Measurements from ENCODE around the gene ADAM33. TPM values are rescaled to one million over a fixed set of nuclear protein-coding genes. Genes with fewer than 3 reads are reported as not detected.

The ADAM33 gene
- total RNA-seq, 2 experiments from 2014 or later = not detected

DNA sequence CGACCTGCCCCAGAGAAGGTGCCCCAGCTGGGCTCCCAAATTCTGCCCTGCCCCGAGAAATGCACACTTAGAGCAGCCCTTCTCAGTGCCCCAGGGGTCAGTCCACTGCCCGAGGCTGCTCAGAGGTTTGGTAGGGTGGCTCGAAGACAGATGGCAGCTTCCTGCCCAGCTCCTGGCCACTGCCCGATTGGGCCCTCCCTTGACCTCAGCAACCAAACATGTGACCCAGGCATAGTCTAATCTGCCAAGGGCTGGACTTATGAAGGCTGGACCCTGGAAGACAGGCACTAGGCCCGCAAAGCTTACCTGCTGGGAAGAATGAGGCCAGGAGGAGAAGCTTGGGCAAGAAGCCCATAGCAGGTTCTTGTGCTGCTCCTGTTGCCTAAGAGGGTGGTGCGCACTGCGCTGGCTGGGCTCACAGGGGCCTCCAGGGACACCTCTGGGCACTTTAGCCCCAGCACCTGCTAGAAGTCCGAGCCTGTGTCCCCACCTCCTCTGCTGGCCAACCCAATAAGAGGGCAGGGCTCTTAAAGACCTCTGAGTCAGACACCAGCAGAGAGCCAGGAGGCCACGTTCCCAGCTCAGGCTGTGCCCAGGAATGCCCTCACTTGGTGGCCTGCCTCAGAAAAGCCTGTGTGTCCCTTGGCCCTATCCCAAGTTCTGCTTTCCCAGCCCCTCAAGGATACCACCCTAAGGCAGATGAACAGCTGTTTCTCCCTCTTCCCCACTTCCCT is 25.1 kb upstream of the ADAM33 start:
- DNase-seq = no peak
- ChIA-PET POLR2A (no interaction called here), CTCF (interaction anchor here (0.5 to 2.9 kb wide), 7 partner anchors 7 to 483 kb away, joined by 3 to 12 read pairs (median 5); no protein-coding TSS in a partner anchor)
- Mint-ChIP-seq H3K4me3 (no peak overlapping the region), H3K27ac (no peak overlapping the region), H3K27me3 (peaks cover 3% of the 10 kb centered on the region), H3K36me3 (ENCODE audit: low read depth) (no peaks in the 10 kb centered on the region), H3K4me1 (no peaks in the 10 kb centered on the region), H3K9me3 (ENCODE audit: low read depth) (no peaks in the 10 kb centered on the region)
- intact Hi-C loops (cut with DNase I, micrococcal nuclease) = no loop called here
- ATAC-seq = no peak

DNA sequence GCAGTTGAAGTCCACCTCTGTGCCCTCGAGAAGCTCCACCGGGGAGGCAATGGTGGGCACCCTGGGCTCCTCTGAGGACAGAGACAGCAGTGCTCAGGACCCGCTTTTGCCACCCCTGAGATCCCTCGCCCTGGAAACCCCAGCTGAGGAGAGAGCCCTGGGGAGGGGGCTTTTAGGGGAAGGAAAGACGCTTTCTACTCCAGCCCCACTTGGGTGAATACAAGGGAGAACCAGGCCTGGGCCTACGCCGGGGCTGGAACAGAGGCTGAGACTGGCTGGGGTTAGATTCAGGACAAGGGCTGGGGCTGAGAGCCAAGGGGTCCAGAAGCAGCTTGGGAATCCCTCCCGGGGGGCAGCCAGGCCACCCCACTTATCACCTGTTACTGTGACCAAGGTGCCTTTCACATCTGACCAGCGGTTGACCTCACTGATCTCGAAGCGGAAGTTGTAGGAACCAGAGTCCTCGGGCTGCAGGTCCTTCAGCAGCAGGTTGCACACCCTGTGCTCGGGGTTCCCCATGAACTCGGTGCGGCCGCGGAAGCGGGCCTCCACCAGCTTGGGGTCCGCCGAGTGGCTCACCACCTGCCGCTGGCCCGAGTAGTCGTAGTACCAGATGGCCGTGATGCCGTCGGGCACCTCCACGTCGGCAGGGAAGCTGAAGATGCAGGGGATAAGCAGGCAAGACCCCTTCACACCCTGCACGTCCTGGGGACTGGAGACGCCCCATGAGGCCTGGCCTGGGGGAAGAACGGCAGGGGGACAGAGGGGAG is 24.3 kb upstream of the ADAM33 start:
- CTCF ChIA-PET = interaction anchor here (1.0 to 2.9 kb wide), 2 partner anchors 30 kb away, joined by 5 to 12 read pairs; no protein-coding TSS in a partner anchor
- H3K27ac Mint-ChIP-seq = no peak overlapping the region

DNA sequence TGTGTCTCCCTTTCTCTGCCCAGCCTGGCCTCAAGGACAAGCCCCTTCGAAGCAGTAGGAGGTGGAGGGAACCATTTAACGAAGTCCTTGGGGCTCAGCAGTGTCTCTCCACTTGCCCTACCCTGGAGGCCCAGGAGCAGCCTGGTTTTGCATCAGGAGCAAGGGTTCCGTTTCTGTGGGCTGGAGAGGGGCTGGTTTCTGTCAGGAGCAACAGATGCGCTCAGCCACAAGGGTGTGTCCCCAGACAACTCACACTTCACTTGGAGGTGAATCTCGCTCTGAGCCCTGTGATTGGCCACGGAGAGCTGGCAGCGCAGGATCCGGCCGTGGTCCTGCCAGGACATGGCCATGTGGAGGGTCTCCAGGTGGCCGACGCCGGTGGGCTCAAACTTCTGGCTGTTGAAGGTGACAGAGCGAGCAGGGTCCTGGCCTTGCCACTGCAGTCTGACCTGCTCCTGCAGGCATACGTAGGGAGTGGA is 23.7 kb upstream of the ADAM33 start:
- POLR2A ChIA-PET = no interaction called here
- no peak for ATAC-seq
- no peak overlapping the region for H3K4me3 Mint-ChIP-seq
- intact Hi-C loops (cut with DNase I, micrococcal nuclease) = no loop called here
- H3K36me3 Mint-ChIP-seq (ENCODE audit: low read depth) = no peaks in the 10 kb centered on the region
- H3K27ac Mint-ChIP-seq = no peak overlapping the region
- H3K4me1 Mint-ChIP-seq = no peaks in the 10 kb centered on the region
- CTCF ChIA-PET = interaction anchor here (1.0 kb wide), 1 partner anchor 29 kb away, joined by 5 read pairs; no protein-coding TSS in a partner anchor
- no peaks in the 10 kb centered on the region for H3K9me3 Mint-ChIP-seq (ENCODE audit: low read depth)
- peaks cover 3% of the 10 kb centered on the region for H3K27me3 Mint-ChIP-seq
- no peak for DNase-seq

More for the DNA sequence above, 24.3 kb upstream of the ADAM33 start:
- no peaks in the 10 kb centered on the region for H3K4me1 Mint-ChIP-seq
- POLR2A ChIA-PET = no interaction called here
- no peaks in the 10 kb centered on the region for H3K36me3 Mint-ChIP-seq (ENCODE audit: low read depth)
- DNase-seq = no peak
- H3K27me3 Mint-ChIP-seq = peaks cover 3% of the 10 kb centered on the region
- no peaks in the 10 kb centered on the region for H3K9me3 Mint-ChIP-seq (ENCODE audit: low read depth)
- no peak for ATAC-seq
- no peak overlapping the region for H3K4me3 Mint-ChIP-seq
- intact Hi-C loops (cut with DNase I, micrococcal nuclease) = no loop called here

DNA sequence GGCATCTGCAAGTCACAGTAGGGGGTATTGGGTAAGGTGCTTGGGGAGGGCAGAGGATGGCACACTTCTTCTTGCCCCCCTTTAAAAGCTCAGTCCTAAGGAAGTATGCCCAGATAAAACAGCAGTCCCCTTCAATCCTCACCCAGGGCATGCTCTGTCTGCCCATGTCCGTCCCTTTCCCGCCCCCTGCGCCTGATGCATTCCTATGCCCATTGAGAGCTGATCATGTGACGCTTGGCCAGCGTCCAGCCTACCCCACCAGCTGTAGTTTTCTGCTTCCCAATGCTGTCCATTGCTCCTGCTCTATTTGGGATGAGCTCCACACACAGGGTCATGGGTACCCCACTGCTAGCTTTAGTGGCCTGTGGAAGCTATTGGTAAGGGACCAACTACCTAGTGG is 22.3 kb upstream of the ADAM33 start:
- intact Hi-C loops (cut with DNase I, micrococcal nuclease) = no loop called here
- no peak overlapping the region for H3K27ac Mint-ChIP-seq
- H3K36me3 Mint-ChIP-seq (ENCODE audit: low read depth) = no peaks in the 10 kb centered on the region
- CTCF ChIA-PET = interaction anchor here (0.7 to 1.2 kb wide), 2 partner anchors 14 to 27 kb away, joined by 3 to 4 read pairs; no protein-coding TSS in a partner anchor
- ATAC-seq (no peak), DNase-seq (no peak)
- no peaks in the 10 kb centered on the region for H3K9me3 Mint-ChIP-seq (ENCODE audit: low read depth)
- no peak overlapping the region for H3K4me3 Mint-ChIP-seq
- POLR2A ChIA-PET = no interaction called here
- H3K27me3 Mint-ChIP-seq = peaks cover 3% of the 10 kb centered on the region
- H3K4me1 Mint-ChIP-seq = no peaks in the 10 kb centered on the region

DNA sequence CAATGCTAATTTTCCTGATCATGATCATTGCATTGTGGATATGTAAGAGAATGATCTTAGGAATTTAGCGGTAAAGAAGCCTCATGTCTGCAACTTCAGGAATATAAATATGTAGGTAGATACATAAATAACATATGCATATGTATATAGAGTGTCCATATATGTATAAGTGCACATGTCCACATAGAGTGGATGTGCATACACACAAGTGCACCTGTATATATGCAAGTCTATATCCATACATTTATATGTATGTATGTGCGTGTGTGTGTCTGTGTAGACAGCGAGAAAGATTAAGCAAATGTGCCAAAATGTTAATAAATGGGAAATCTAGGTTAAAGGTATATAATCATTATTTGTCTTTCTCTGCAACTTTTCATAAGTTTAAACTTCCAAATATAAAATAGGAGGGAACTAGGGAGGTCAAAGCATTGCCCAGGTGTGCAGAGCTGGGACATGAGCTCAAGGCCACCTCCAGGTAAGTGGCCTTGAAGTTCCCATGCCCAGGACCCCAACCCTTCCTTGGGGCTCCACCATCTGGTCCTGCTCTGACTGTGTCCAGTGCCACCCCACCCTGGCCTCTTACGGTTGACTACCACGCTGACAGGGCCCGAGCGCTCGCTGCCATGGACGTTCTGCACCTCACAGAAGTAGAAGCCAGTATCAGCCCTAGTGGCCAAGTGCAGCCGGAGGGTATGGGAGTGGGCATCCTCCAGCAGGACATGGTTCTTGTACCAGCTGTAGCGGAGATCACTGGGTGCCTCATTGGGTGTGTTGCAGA is 21.0 kb upstream of the ADAM33 start:
- intact Hi-C loops (cut with DNase I, micrococcal nuclease) = no loop called here
- ChIA-PET POLR2A (no interaction called here), CTCF (no interaction called here)
- no peak overlapping the region for H3K4me3 Mint-ChIP-seq
- H3K27ac Mint-ChIP-seq = no peak overlapping the region
- peaks cover 3% of the 10 kb centered on the region for H3K27me3 Mint-ChIP-seq
- DNase-seq (no peak), ATAC-seq (no peak)
- no peaks in the 10 kb centered on the region for H3K36me3 Mint-ChIP-seq (ENCODE audit: low read depth)
- no peaks in the 10 kb centered on the region for H3K4me1 Mint-ChIP-seq
- H3K9me3 Mint-ChIP-seq (ENCODE audit: low read depth) = no peaks in the 10 kb centered on the region

DNA sequence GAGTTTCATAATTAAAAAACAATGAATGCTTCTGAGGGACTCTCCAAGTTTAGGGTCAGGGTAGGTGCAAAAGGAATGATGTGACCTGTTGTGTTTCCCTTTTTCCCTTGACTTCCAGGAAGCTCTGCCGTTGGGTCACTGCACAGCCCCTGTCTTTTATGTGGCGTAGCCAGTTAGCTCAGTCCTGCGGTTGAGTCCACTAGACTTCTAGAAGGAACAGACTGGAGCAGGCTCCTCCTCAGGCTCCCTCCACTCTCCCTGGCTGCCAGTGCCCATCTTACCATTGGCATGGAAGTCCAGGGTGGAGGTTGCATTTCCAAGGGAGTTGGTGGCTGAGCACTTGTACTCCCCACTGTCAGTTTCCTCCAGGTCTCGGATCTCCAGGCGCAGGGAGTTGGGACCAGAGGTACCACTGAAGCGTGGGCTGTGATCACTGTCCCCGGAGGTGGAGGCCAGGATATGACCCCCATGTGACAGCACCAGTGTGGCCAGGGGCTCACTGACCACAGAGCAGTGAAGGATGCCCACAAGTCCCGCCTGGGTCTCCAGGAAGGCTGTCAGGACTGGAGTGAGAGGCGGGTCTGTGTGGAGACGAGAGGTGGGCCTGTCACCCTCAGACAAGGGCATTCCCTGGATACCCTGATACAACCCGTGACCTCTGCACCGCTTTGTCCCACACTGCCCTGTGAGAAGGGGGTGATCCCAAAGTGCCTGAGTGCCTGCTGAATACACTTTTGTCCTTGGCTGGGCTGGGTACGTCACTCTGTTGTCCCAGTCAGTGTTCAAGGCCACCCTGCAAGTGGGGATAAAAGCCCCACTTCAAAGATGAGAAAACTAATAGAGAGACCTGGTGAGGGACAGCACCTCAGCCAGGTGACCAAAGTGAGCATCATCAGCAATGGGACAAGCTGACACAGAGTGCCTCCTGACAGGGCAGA is 19.5 kb upstream of the ADAM33 start:
- DNase-seq (no peak), ATAC-seq (no peak)
- Mint-ChIP-seq H3K27me3 (peaks cover 3% of the 10 kb centered on the region), H3K9me3 (ENCODE audit: low read depth) (no peaks in the 10 kb centered on the region), H3K4me3 (no peak overlapping the region), H3K27ac (no peak overlapping the region), H3K4me1 (no peaks in the 10 kb centered on the region), H3K36me3 (ENCODE audit: low read depth) (no peaks in the 10 kb centered on the region)
- ChIA-PET CTCF (interaction anchor here (0.6 to 1.2 kb wide), 2 partner anchors 25 to 468 kb away, joined by 3 read pairs; no protein-coding TSS in a partner anchor), POLR2A (no interaction called here)
- intact Hi-C loops (cut with DNase I, micrococcal nuclease) = no loop called here

DNA sequence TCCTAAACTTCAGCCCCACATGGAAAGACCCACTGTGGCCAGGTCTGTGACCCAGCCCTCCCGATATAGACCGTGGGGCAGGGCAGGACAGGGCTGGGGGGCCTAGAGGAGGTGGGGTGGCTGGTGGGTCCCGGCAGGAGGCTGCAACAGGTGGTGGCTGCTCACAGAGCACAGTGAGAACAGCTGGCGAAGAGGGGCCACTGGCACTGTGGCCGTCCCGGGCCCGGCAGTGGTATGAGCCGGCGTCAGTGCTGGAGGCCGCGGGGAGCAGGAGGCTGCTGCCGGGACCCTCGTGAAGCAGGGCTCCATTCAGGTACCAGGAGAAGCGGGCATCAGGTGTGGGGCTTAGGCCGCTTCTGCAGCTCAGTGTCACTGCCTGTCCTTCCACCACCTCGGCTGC is 17.2 kb upstream of the ADAM33 start:
- DNase-seq = no peak
- ChIA-PET CTCF (interaction anchor here (0.8 to 1.7 kb wide), 4 partner anchors 9 to 231 kb away, joined by 3 to 6 read pairs (median 3); no protein-coding TSS in a partner anchor), POLR2A (interaction anchor here (0.5 kb wide), 1 partner anchor 58 kb away, joined by 16 read pairs; no protein-coding TSS in a partner anchor)
- Mint-ChIP-seq H3K4me1 (no peaks in the 10 kb centered on the region), H3K4me3 (no peak overlapping the region), H3K9me3 (ENCODE audit: low read depth) (no peaks in the 10 kb centered on the region), H3K27me3 (peaks cover 3% of the 10 kb centered on the region), H3K36me3 (ENCODE audit: low read depth) (no peaks in the 10 kb centered on the region), H3K27ac (no peak overlapping the region)
- no peak for ATAC-seq
- intact Hi-C loops (cut with DNase I, micrococcal nuclease) = no loop called here

DNA sequence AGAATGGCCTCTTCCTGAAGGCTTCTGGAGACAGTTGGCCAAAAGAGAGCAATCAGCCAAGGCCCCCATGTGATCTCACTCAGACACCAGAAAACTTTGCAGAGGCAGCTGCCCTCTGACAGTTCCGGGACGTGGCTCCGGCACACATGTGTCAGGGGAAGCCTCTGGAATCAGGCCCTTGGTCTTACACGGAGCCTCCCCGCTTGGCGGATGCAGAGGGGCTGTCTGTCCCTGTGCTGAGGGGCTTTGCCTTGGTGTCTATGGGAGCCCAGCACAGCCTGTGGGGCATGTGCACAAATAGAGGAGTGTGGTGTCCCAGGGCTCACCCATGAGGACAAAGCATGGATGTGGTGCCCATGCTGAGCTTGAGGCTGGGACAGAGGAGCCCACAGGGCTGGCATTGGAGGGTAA is 16.8 kb upstream of the ADAM33 start:
- Mint-ChIP-seq H3K27ac (no peak overlapping the region), H3K9me3 (ENCODE audit: low read depth) (no peaks in the 10 kb centered on the region), H3K36me3 (ENCODE audit: low read depth) (no peaks in the 10 kb centered on the region)

DNA sequence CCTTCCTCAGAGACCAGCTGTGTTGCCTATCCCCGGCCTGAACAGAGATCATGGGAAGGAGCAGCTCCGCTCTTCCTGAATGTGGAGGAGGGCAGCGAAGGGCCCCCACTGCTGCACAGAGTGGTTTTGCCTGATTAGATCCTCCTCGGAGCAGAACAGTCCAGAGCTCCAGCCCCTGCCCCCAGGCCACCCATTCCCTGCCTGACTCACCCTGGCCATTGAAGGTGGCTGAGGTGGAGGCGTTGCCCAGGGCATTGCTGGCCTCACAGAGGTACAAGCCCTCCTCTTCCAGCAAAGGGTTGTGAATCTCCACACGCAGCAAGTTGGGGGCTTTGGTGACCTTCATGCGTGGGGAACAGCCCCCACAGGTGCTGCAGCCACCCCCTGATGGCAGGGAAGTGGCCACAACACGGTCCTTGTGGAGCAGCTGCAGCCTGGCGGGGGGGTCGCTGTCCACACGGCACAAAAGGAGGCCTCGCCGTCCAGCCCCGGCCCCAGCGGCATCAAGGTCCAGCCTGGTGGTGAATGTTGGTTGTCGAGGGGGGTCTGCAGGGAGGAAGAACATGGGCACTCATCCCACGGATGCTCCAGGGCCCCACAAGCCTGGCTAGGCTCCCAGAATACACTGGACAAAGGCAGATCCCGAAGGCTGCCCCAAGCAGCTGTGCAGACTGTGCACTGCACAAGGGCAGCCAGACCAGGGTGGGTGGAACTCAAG is 15.9 kb upstream of the ADAM33 start:
- ChIA-PET POLR2A (no interaction called here), CTCF (interaction anchor here (0.5 to 2.9 kb wide), 4 partner anchors 10 to 190 kb away, joined by 3 to 16 read pairs (median 4); no protein-coding TSS in a partner anchor)

More for the DNA sequence above, 16.8 kb upstream of the ADAM33 start:
- ATAC-seq (no peak), DNase-seq (no peak)
- Mint-ChIP-seq H3K4me3 (no peak overlapping the region), H3K4me1 (no peaks in the 10 kb centered on the region), H3K27me3 (peaks cover under 1% of the 10 kb centered on the region)
- ChIA-PET CTCF (interaction anchor here (0.8 to 2.9 kb wide), 4 partner anchors 11 to 231 kb away, joined by 3 to 16 read pairs (median 3); no protein-coding TSS in a partner anchor), POLR2A (no interaction called here)
- intact Hi-C loops (cut with DNase I, micrococcal nuclease) = no loop called here

More for the DNA sequence above, 15.9 kb upstream of the ADAM33 start:
- Mint-ChIP-seq H3K9me3 (ENCODE audit: low read depth) (no peaks in the 10 kb centered on the region), H3K27ac (no peak overlapping the region), H3K36me3 (ENCODE audit: low read depth) (no peaks in the 10 kb centered on the region), H3K4me1 (no peaks in the 10 kb centered on the region), H3K4me3 (no peak overlapping the region), H3K27me3 (no peaks in the 10 kb centered on the region)
- ATAC-seq (no peak), DNase-seq (no peak)
- intact Hi-C loops (cut with DNase I, micrococcal nuclease) = no loop called here

All from activated CD4-positive, alpha-beta T cell treated with anti-CD3 and anti-CD28 coated beads for 36 hours (primary cell).